ENCODE results near the gene CENPU. TPM values are rescaled to one million over a fixed set of nuclear protein-coding genes. Genes with fewer than 3 reads are reported as not detected.

Gene CENPU
- total RNA-seq, 4 donors from 2014 or later = 5.4 to 29.8 (median 9.4) TPM

- WGBS = 97% methylated on average over 1 of the region's 1 CpG
- DNase-seq (ENCODE audit: low spot score in 2 of 2) = no peak
- Histone ChIP-seq H3K9me3 (no peaks in the 10 kb centered on the region), H3K27ac (no peak overlapping the region), H3K4me1 (no peaks in the 10 kb centered on the region), H3K36me3 (no peaks in the 10 kb centered on the region), H3K4me3 (no peak overlapping the region), H3K27me3 (no peaks in the 10 kb centered on the region)
- TF ChIP-seq, protein P1, sequence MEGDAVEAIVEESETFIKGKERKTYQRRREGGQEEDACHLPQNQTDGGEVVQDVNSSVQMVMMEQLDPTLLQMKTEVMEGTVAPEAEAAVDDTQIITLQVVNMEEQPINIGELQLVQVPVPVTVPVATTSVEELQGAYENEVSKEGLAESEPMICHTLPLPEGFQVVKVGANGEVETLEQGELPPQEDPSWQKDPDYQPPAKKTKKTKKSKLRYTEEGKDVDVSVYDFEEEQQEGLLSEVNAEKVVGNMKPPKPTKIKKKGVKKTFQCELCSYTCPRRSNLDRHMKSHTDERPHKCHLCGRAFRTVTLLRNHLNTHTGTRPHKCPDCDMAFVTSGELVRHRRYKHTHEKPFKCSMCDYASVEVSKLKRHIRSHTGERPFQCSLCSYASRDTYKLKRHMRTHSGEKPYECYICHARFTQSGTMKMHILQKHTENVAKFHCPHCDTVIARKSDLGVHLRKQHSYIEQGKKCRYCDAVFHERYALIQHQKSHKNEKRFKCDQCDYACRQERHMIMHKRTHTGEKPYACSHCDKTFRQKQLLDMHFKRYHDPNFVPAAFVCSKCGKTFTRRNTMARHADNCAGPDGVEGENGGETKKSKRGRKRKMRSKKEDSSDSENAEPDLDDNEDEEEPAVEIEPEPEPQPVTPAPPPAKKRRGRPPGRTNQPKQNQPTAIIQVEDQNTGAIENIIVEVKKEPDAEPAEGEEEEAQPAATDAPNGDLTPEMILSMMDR (IDR thresholded peaks at IDR 0.05) = no peak
- TF ChIP-seq EP300 (IDR thresholded peaks at IDR 0.05) = no peak
- TF ChIP-seq POLR2A (IDR thresholded peaks at IDR 0.05) = no peak
- TF ChIP-seq POLR2AphosphoS5 (IDR thresholded peaks at IDR 0.05) = no peak
These were observed 27.4 kb downstream of the CENPU start for GRCh38 chr4:184706453-184706852.

GRCh38 chr4:184705692-184706091 lies 28.2 kb downstream of the CENPU start:
- Histone ChIP-seq H3K27ac (no peak overlapping the region), H3K4me1 (no peaks in the 10 kb centered on the region), H3K4me3 (no peak overlapping the region), H3K9me3 (no peaks in the 10 kb centered on the region), H3K27me3 (no peaks in the 10 kb centered on the region), H3K36me3 (no peaks in the 10 kb centered on the region)
- 91% methylated on average over 5 of the region's 5 CpGs for WGBS
- TF ChIP-seq EP300 (IDR thresholded peaks at IDR 0.05) (no peak), POLR2A (IDR thresholded peaks at IDR 0.05) (no peak), POLR2AphosphoS5 (IDR thresholded peaks at IDR 0.05) (no peak)
- TF ChIP-seq, protein P1 (IDR thresholded peaks at IDR 0.05) = no peak
- DNase-seq (ENCODE audit: low spot score in 2 of 2) = no peak

GRCh38 chr4:184702114-184702513 lies 31.8 kb downstream of the CENPU start:
- H3K9me3 ChIP-seq = no peaks in the 10 kb centered on the region
- H3K4me1 ChIP-seq = no peaks in the 10 kb centered on the region
- H3K27ac ChIP-seq = no peak overlapping the region
- H3K4me3 ChIP-seq = no peak overlapping the region
- TF ChIP-seq POLR2A (IDR thresholded peaks at IDR 0.05) = no peak
- no peak for TF ChIP-seq EP300 (IDR thresholded peaks at IDR 0.05)
- no peak for TF ChIP-seq POLR2AphosphoS5 (IDR thresholded peaks at IDR 0.05)
- TF ChIP-seq, protein P1 (IDR thresholded peaks at IDR 0.05) = no peak
- no peak for DNase-seq (ENCODE audit: low spot score in 2 of 2)
- no peaks in the 10 kb centered on the region for H3K36me3 ChIP-seq
- WGBS = 88% methylated on average over 2 of the region's 2 CpGs
- no peaks in the 10 kb centered on the region for H3K27me3 ChIP-seq

DNA sequence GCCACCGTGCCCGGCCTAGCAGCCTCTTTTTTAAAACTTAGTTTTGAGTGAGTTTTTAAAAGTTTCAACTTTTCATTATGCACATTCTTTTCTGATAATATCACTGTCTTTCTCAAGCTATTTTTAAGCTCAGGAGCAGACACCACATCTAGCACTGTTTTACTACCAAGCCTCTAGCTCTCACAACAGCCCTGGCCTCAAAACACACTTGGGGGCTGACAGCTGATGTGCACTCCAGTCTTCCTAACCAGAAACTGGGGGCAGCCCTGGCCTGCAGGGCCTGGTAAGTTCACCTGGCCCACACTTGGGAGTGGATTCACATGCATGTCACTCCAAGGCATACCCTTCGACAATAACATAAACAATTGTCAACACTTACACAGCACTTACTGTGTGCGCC lies 34.0 kb downstream of the CENPU start:
- WGBS = 94% methylated on average over 4 of the region's 4 CpGs
- TF ChIP-seq, protein P1 (IDR thresholded peaks at IDR 0.05) = no peak
- TF ChIP-seq POLR2A (IDR thresholded peaks at IDR 0.05) (no peak), POLR2AphosphoS5 (IDR thresholded peaks at IDR 0.05) (no peak), EP300 (IDR thresholded peaks at IDR 0.05) (no peak)

GRCh38 chr4:184697956-184698355 lies 35.9 kb downstream of the CENPU start:
- no peak overlapping the region for H3K27ac ChIP-seq
- WGBS = 87% methylated on average over 3 of the region's 3 CpGs
- peaks cover 10% of the 10 kb centered on the region for H3K36me3 ChIP-seq
- H3K9me3 ChIP-seq = no peaks in the 10 kb centered on the region
- no peak for DNase-seq (ENCODE audit: low spot score in 2 of 2)
- H3K27me3 ChIP-seq = no peaks in the 10 kb centered on the region
- TF ChIP-seq EP300 (IDR thresholded peaks at IDR 0.05) (no peak), POLR2AphosphoS5 (IDR thresholded peaks at IDR 0.05) (no peak), POLR2A (IDR thresholded peaks at IDR 0.05) (no peak)
- TF ChIP-seq, protein P1 (IDR thresholded peaks at IDR 0.05) = no peak
- H3K4me3 ChIP-seq = no peak overlapping the region
- peaks cover 6% of the 10 kb centered on the region for H3K4me1 ChIP-seq

More for the DNA sequence above, 34.0 kb downstream of the CENPU start:
- peaks cover 5% of the 10 kb centered on the region for H3K4me1 ChIP-seq
- no peaks in the 10 kb centered on the region for H3K9me3 ChIP-seq
- H3K4me3 ChIP-seq = no peak overlapping the region
- H3K27me3 ChIP-seq = no peaks in the 10 kb centered on the region
- DNase-seq (ENCODE audit: low spot score in 2 of 2) = no peak
- H3K27ac ChIP-seq = no peak overlapping the region
- no peaks in the 10 kb centered on the region for H3K36me3 ChIP-seq

Data from suprapubic skin (tissue), 4 donors.